GM12878 (cell line): ENCODE measurements around the gene BDP1. TPM values are rescaled to one million over a fixed set of nuclear protein-coding genes. Genes with fewer than 3 reads are reported as not detected.
A peak's percentile ranks its signal among the peaks of the same experiment; 100 is the strongest.

Experiments used
- ATAC-seq: fragments of 200-7000 bp; cut with Tn5 transposase; 3 replicates; pipeline ENCODE4 v1.9.1; 2020; ENCODE audit warnings: mild to moderate bottlenecking, moderate library complexity
- BruUV-seq: library from RNA; stranded (reverse); fragments of 400-500 nt; replicated peaks from 2 replicates; lab custom pipeline; 2021; lab: Mats Ljungman, UMichigan
- CTCF ChIA-PET: fragments of 300-600 bp; sonication (Branson Sonifier 250); formaldehyde crosslinking; extraction: SDS; loops from one replicate; lab custom pipeline; 2021; ENCODE audit warnings: inconsistent platforms; lab: Yijun Ruan, JAX
- POLR2A ChIA-PET: fragments of 350-600 bp; formaldehyde crosslinking; extraction: SDS; loops from one replicate; lab custom pipeline; 2021; ENCODE audit warnings: inconsistent platforms; lab: Charles Lee
- RAD21 ChIA-PET: fragments of 300-600 bp; sonication (Branson Sonifier 250); formaldehyde crosslinking; loops from one replicate; lab custom pipeline; 2023; ENCODE audit warnings: antibody characterized with exemption; ENCODE audit not compliant: unreplicated experiment; lab: Charles Lee
- SMC1A ChIA-PET: fragments of 300-600 bp; sonication (Branson Sonifier 250); formaldehyde crosslinking; loops from one replicate; lab custom pipeline; 2023; ENCODE audit not compliant: unreplicated experiment, uncharacterized antibody; lab: Charles Lee
- DNase-seq: peaks from one replicate; pipeline ENCODE4 v3.0.0-alpha.2; 2011; ENCODE audit warnings: low read depth, low spot score
- FAIRE-seq: peaks from 3 replicates; lab custom pipeline; 2011; peaks lifted over from hg19 to GRCh38; lab: Jason Lieb, UNC
- H2AFZ ChIP-seq: 2 replicates; pipeline ENCODE4 v1.6.0; 2011; ENCODE audit warnings: low read depth, low read length, control low read depth; ENCODE audit not compliant: control insufficient read depth
- H3K27ac ChIP-seq: 2 replicates; pipeline ENCODE4 v1.5.1; 2011; ENCODE audit warnings: control low read depth; ENCODE audit not compliant: control insufficient read depth, insufficient read depth
- H3K27me3 ChIP-seq, 2 experiments: replicated peaks in 1 of 2; 2 replicates each; pipeline versions ENCODE4 v1.6.0 to v1.6.1; 2011; ENCODE audit warnings: low read length in 1 of 2; ENCODE audit not compliant: control insufficient read depth in 2 of 2, insufficient read depth in 2 of 2
- H3K36me3 ChIP-seq, 2 experiments: 2 replicates each; pipeline ENCODE4 v1.5.1; 2011; ENCODE audit warnings: low read length in 1 of 2; ENCODE audit not compliant: control insufficient read depth in 2 of 2, insufficient read depth in 2 of 2
- H3K4me1 ChIP-seq: 2 replicates; pipeline ENCODE4 v1.6.1; 2011; ENCODE audit warnings: mild to moderate bottlenecking, low read length, moderate library complexity, mixed read lengths; ENCODE audit not compliant: control insufficient read depth, insufficient read depth
- H3K4me2 ChIP-seq: 2 replicates; pipeline ENCODE4 v1.6.0; 2011; ENCODE audit warnings: control low read depth; ENCODE audit not compliant: control insufficient read depth, insufficient read depth
- H3K4me3 ChIP-seq: fragments of 200-600 bp; sonication (generic); 2 replicates; pipeline ENCODE4 v1.5.1; 2016
- H3K79me2 ChIP-seq: 2 replicates; pipeline ENCODE4 v1.6.0; 2011; ENCODE audit warnings: low read length; ENCODE audit not compliant: control insufficient read depth, insufficient read depth
- H3K9ac ChIP-seq: 2 replicates; pipeline ENCODE4 v1.8.0; 2011; ENCODE audit warnings: low read length, control low read depth, mixed read lengths; ENCODE audit not compliant: control insufficient read depth, insufficient read depth
- H3K9me3 ChIP-seq: replicated peaks from 3 replicates; pipeline ENCODE4 v1.5.1; 2011; ENCODE audit warnings: mild to moderate bottlenecking, low read length; ENCODE audit not compliant: control insufficient read depth, insufficient read depth
- H4K20me1 ChIP-seq: 2 replicates; pipeline ENCODE4 v1.6.0; 2011; ENCODE audit not compliant: control insufficient read depth, insufficient read depth
- BMI1 ChIP-seq: fragments of 450-650 bp; IDR thresholded peaks from 2 replicates; pipeline ENCODE4 v1.6.1; 2016; ENCODE audit warnings: mild to moderate bottlenecking, moderate library complexity, borderline replicate concordance
- CTCF ChIP-seq, 3 experiments: IDR thresholded peaks in 2 of 3; conservative IDR thresholded peaks in 1 of 3; 2 replicates each; pipeline ENCODE4 v1.5.1; 2011; ENCODE audit warnings: low read depth in 3 of 3, low read length in 3 of 3, mild to moderate bottlenecking in 3 of 3, control low read depth in 2 of 3, moderate library complexity in 2 of 3, inconsistent platforms in 1 of 3, mixed read lengths in 1 of 3; ENCODE audit not compliant: control insufficient read depth in 2 of 3, insufficient read depth in 1 of 3; ENCODE audit errors: extremely low read depth in 1 of 3
- ETV6 ChIP-seq, 2 experiments: fragments of 450-650 bp in 1 of 2; IDR thresholded peaks in 1 of 2; conservative IDR thresholded peaks in 1 of 2; 2 replicates each; pipeline ENCODE4 v1.6.1; 2014; ENCODE audit warnings: antibody characterized with exemption in 1 of 2, borderline replicate concordance in 1 of 2, low read depth in 1 of 2, mild to moderate bottlenecking in 1 of 2, moderate library complexity in 1 of 2
- JUNB ChIP-seq: IDR thresholded peaks from 2 replicates; pipeline ENCODE4 v1.6.1; 2016; ENCODE audit warnings: antibody characterized with exemption, mild to moderate bottlenecking
- RUNX3 ChIP-seq: IDR thresholded peaks from 2 replicates; pipeline ENCODE4 v1.6.1; 2012; ENCODE audit warnings: low read length, inconsistent platforms
- SIN3A ChIP-seq: IDR thresholded peaks from 2 replicates; pipeline ENCODE4 v1.6.1; 2012; ENCODE audit warnings: low read depth, low read length, improper control_type of control experiment
- SMARCA5 ChIP-seq: fragments of 450-650 bp; IDR thresholded peaks from 2 replicates; pipeline ENCODE4 v1.6.1; 2017; ENCODE audit warnings: mild to moderate bottlenecking
- SREBF1 ChIP-seq: IDR thresholded peaks from 2 replicates; pipeline ENCODE4 v1.6.1; 2012; ENCODE audit warnings: mild to moderate bottlenecking, low read length
- TCF12 ChIP-seq: IDR thresholded peaks from 2 replicates; pipeline ENCODE4 v1.6.1; 2011; ENCODE audit warnings: low read depth, mild to moderate bottlenecking, low read length
- WRNIP1 ChIP-seq: IDR thresholded peaks from 2 replicates; pipeline ENCODE4 v1.6.1; 2011; ENCODE audit warnings: low read depth, low read length, improper control_type of control experiment, borderline replicate concordance
- WGBS: methylation state at CpG from one replicate; pipeline ENCODE4 v1.1.6; 2016; ENCODE audit warnings: low lambda C conversion rate; ENCODE audit not compliant: insufficient replicate concordance, insufficient coverage; ENCODE audit errors: missing lambda C conversion rate; 5-methylcytosine and 5-hydroxymethylcytosine counted together
- in situ Hi-C: fragments of 300-500 bp; cut with MboI; formaldehyde crosslinking; loops from 9 replicates; pipeline ENCODE4 v1.14.3; 2018; ENCODE audit warnings: mixed read lengths
- intact Hi-C: fragments of 100-400 bp; cut with micrococcal nuclease; formaldehyde crosslinking; loops from one replicate; pipeline ENCODE4 v1.14.2; 2022; ENCODE audit not compliant: unreplicated experiment
- polyA plus RNA-seq, 11 experiments: library from polyadenylated mRNA; depleted of rRNA in 4 of 11; unstranded in 6 of 11; stranded (reverse) in 5 of 11; fragments of >200 nt; fragmentation: Nextera tagmentation in 4 of 11; fragmentation: Illumina TruSeq in 1 of 11; extraction: Ambion mirVana in 4 of 11; extraction: Trizol in 1 of 11; gene quantifications; 1 replicate in 1 of 11; 2 replicates in 10 of 11; pipeline versions ENCODE4 v1.2.1 to v1.2.3, GENCODE V29; 2011 to 2016; ENCODE audit warnings: inconsistent platforms in 2 of 11, missing spikeins in 2 of 11, low read depth in 1 of 11
- total RNA-seq, 4 experiments: library from RNA; depleted of rRNA in 3 of 4; stranded (reverse); fragments of >200 nt in 3 of 4; fragmentation: Illumina TruSeq in 1 of 4; extraction: Trizol in 1 of 4; gene quantifications; 2 replicates each; pipeline versions ENCODE4 v1.2.1 to v1.2.3, GENCODE V29; 2013 to 2021

BDP1 gene
- total and polyA plus RNA-seq, 10 of the 15 experiments (the other 5 are each of a cell fraction or from before 2014, with no cell fraction given): 6.1 to 31.1 (median 17.7) TPM

- no peak for DNase-seq
- BruUV-seq: no TSS peak
- ChIA-PET CTCF (interaction anchor here (0.6 to 2.3 kb wide), 29 partner anchors 8 to 707 kb away, joined by 3 to 44 read pairs (median 4); partner anchors contain the start of gene MCCC2), RAD21 (interaction anchor here (0.7 to 2.1 kb wide), 6 partner anchors 11 to 140 kb away, joined by 3 to 11 read pairs (median 4); partner anchors contain the start of gene MCCC2), SMC1A (interaction anchor here (0.5 to 2.4 kb wide), 7 partner anchors 9 to 843 kb away, joined by 3 to 22 read pairs (median 4); partner anchors contain the start of gene MCCC2)
- Histone ChIP-seq H3K27ac (no peak overlapping the region), H3K27me3 (no peaks in the 10 kb centered on the region), H3K36me3 (peaks cover 2 to 37% of the 10 kb centered on the region in 2 experiments; a peak in 3 of 4 replicates)
- intact Hi-C loops: loop anchor here (1.0 kb wide), 2 partner anchors 33 to 158 kb away; no protein-coding TSS in a partner anchor
- TF ChIP-seq BMI1: no peak
- 0 out of 2 replicates have a peak, but pooled peaks have one; percentile 47 for TF ChIP-seq WRNIP1
- TF ChIP-seq, all 136 proteins: peak for 1
- in situ Hi-C loops: no loop called here
- no peaks in the 10 kb centered on the region; the same call in 1 of the 2 replicates for H3K79me2 ChIP-seq
- no peaks in the 10 kb centered on the region for H3K4me1 ChIP-seq
- POLR2A ChIA-PET: no interaction called here
- no peak overlapping the region for H3K4me3 ChIP-seq
- H3K9me3 ChIP-seq: no peaks in the 10 kb centered on the region
- H2AFZ ChIP-seq: no peak overlapping the region
- ATAC-seq: no peak
- FAIRE-seq: no peak
- H4K20me1 ChIP-seq: no peaks in the 10 kb centered on the region
- H3K4me2 ChIP-seq: no peak overlapping the region
- no peak overlapping the region for H3K9ac ChIP-seq
- WGBS: 96% methylated on average over 1 of the region's 1 CpG
These were observed 145.3 kb downstream of the BDP1 start for GRCh38 chr5:71600783-71601182.

GRCh38 chr5:71601222-71602026 is 146.0 kb downstream of the BDP1 start:
- no peaks in the 10 kb centered on the region for H4K20me1 ChIP-seq
- ATAC-seq (peak; percentile 99), DNase-seq (peak; percentile 20), FAIRE-seq (peak; percentile 89)
- H3K9ac ChIP-seq: no peak overlapping the region
- H3K4me2 ChIP-seq: no peak overlapping the region
- no peaks in the 10 kb centered on the region for H3K27me3 ChIP-seq
- no TSS peak for BruUV-seq
- ChIA-PET CTCF (interaction anchor here (0.6 to 2.3 kb wide), 34 partner anchors 9 to 707 kb away, joined by 3 to 44 read pairs (median 4); partner anchors contain the start of gene MCCC2), SMC1A (interaction anchor here (0.6 to 2.4 kb wide), 8 partner anchors 9 to 126 kb away, joined by 3 to 22 read pairs (median 4); partner anchors contain the start of gene MCCC2), POLR2A (interaction anchor here (1.1 kb wide), 1 partner anchor 13 kb away, joined by 7 read pairs; no protein-coding TSS in a partner anchor), RAD21 (interaction anchor here (0.7 to 2.1 kb wide), 7 partner anchors 12 to 140 kb away, joined by 3 to 11 read pairs (median 4); partner anchors contain the start of gene MCCC2)
- H2AFZ ChIP-seq: no peak overlapping the region
- no peaks in the 10 kb centered on the region for H3K4me1 ChIP-seq
- H3K36me3 ChIP-seq: peaks cover 2 to 33% of the 10 kb centered on the region in 2 experiments; a peak in 3 of 4 replicates
- no peaks in the 10 kb centered on the region for H3K9me3 ChIP-seq
- H3K27ac ChIP-seq: no peak overlapping the region
- no peak overlapping the region for H3K4me3 ChIP-seq
- 11% methylated on average over 6 of the region's 6 CpGs for WGBS
- in situ Hi-C loops (no loop called here), intact Hi-C loops (loop anchor here (1.0 kb wide), 2 partner anchors 32 to 157 kb away; no protein-coding TSS in a partner anchor)
- H3K79me2 ChIP-seq: no peaks in the 10 kb centered on the region; the same call in 1 of the 2 replicates
- TF ChIP-seq SMARCA5: 0 out of 2 replicates have a peak, but pooled peaks have one; percentile 24
- 0 out of 2 replicates have a peak, but pooled peaks have one; percentile 24 for TF ChIP-seq WRNIP1
- TF ChIP-seq CTCF (IDR thresholded peaks at IDR 0.05 in 2 of 3, conservative IDR thresholded peaks at IDR 0.05 in 1 of 3; ENCODE audit: control insufficient read depth in 2 of 3, extremely low read depth in 1 of 3, insufficient read depth in 1 of 3, low read depth in 3 of 3, low read length in 3 of 3): peak; percentile 64 to 83 (median 74)
- peak; percentile 59 for TF ChIP-seq RUNX3
- TF ChIP-seq JUNB: peak; percentile 59
- TF ChIP-seq SREBF1: no peak
- TF ChIP-seq ETV6 (conservative IDR thresholded peaks at IDR 0.05 in 1 of 2, IDR thresholded peaks at IDR 0.05 in 1 of 2; ENCODE audit: borderline replicate concordance in 1 of 2, low read depth in 1 of 2): 0 out of 4 replicates have a peak, but pooled peaks of 1 of the 2 experiments have one; percentile 66
- no peak for TF ChIP-seq SIN3A
- 0 out of 2 replicates have a peak, but pooled peaks have one; percentile 15 for TF ChIP-seq TCF12
